Measurements from ENCODE around the gene POLG. TPM values are rescaled to one million over a fixed set of nuclear protein-coding genes. Genes with fewer than 3 reads are reported as not detected.
"Not testable (repeated sequence)": the region's sequence is repeated elsewhere in the genome, so short reads cannot be mapped to it uniquely, and the experiment has no call there.

The POLG gene
- total RNA-seq, 4 donors from 2014 or later: 61.1 to 110 (median 82.6) TPM

- no peak for DNase-seq (ENCODE audit: low spot score in 2 of 2)
- no peak overlapping the region for H3K4me3 ChIP-seq (ENCODE audit: low read depth, poor library complexity, severe bottlenecking)
- no peak for TF ChIP-seq CTCF (IDR thresholded peaks at IDR 0.05)
- TF ChIP-seq POLR2A (IDR thresholded peaks at IDR 0.05): no peak
- intact Hi-C loops (cut with DNase I; ENCODE audit: low total_unique reads): loop anchor here (10.0 kb wide), 1 partner anchor 77 kb away; no protein-coding TSS in a partner anchor
- 93 to 94% methylated on average over 2 of the region's 2 CpGs for WGBS, 2 donors
These were observed 42.6 kb downstream of the POLG start for GRCh38 chr15:89291934-89292438.

DNA sequence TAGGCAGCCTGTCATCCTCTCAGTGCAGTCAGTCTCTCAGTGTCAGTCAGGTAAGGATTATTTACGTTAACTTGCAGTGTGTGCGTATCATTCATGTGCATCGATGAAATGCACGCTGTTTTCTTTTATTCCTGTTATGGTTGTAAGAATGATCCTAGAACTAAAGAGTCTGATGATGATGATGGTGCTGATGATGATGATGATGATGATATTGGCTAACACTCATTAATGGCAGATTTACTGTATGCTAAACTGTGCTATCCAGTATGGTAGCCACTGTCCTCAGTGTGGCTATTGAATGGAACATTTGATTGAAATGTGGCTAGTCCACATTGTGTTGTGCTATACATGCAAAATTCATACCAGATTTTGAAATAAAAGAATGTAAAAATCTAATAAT, 51.4 kb downstream of the POLG start:
- no peak for DNase-seq (ENCODE audit: low spot score in 2 of 2)
- intact Hi-C loops (cut with DNase I; ENCODE audit: low total_unique reads): no loop called here
- H3K4me3 ChIP-seq (ENCODE audit: low read depth, poor library complexity, severe bottlenecking): no peak overlapping the region
- no peak for TF ChIP-seq CTCF (IDR thresholded peaks at IDR 0.05)
- TF ChIP-seq POLR2A (IDR thresholded peaks at IDR 0.05): no peak
- WGBS, 2 donors: 86 to 88% methylated on average over 4 of the region's 4 CpGs

DNA sequence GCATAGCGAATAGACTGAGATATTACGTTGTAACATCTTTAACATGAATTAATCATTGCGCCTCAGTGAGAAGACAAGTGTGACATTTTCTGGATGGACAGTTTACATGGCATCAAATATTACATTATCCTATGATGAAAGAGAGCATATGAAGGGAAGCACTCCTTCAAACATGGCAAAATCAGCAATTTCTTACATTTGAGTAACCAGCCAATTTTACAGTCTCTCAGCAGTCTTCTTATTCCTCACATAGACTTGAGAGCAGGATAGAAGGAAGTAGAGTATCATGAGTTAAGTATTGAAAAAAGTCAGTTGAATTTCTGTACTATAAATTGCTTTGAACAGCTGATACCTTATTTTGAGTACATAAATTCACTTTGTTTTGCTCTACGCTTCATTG, 52.0 kb downstream of the POLG start:
- H3K4me3 ChIP-seq (ENCODE audit: low read depth, poor library complexity, severe bottlenecking): no peak overlapping the region
- WGBS, 2 donors: 94 to 95% methylated on average over 4 of the region's 4 CpGs
- DNase-seq (ENCODE audit: low spot score in 2 of 2): no peak
- TF ChIP-seq CTCF (IDR thresholded peaks at IDR 0.05) (no peak), POLR2A (IDR thresholded peaks at IDR 0.05) (no peak)
- intact Hi-C loops (cut with DNase I; ENCODE audit: low total_unique reads): no loop called here

GRCh38 chr15:89278307-89278706, 56.3 kb downstream of the POLG start:
- 92 to 94% methylated on average over 1 of the region's 1 CpG for WGBS, 2 donors
- TF ChIP-seq POLR2A (IDR thresholded peaks at IDR 0.05): no peak
- H3K4me3 ChIP-seq (ENCODE audit: low read depth, poor library complexity, severe bottlenecking): no peak overlapping the region
- no peak for DNase-seq (ENCODE audit: low spot score in 2 of 2)
- intact Hi-C loops (cut with DNase I; ENCODE audit: low total_unique reads): no loop called here

- WGBS, 2 donors: 96% methylated on average over 4 of the region's 4 CpGs
- DNase-seq (ENCODE audit: low spot score in 2 of 2); intact Hi-C loops (cut with DNase I; ENCODE audit: low total_unique reads); H3K4me3 ChIP-seq (ENCODE audit: low read depth, poor library complexity, severe bottlenecking): not testable (repeated sequence)
These were observed 57.3 kb downstream of the POLG start for GRCh38 chr15:89277281-89277680.

Small RNAs within 50 kb of the gene (microRNA-seq; reads per million reads assigned to microRNA genes)
- 0 to 0.68 reads per million in 2 donors for gene MIR6766 (ENCODE audit: borderline number of aligned reads in 1 of 2, borderline replicate concordance in 2 of 2)
- gene MIR9-3 (ENCODE audit: borderline number of aligned reads in 1 of 2, borderline replicate concordance in 2 of 2): 0.57 to 0.68 reads per million in 2 donors

Other genes starting within 250 kb of the POLG start
- 10 to 100 TPM; 21.5 to 57.3 (median 38.5) TPM for gene ABHD2, start 246.4 kb downstream of the POLG start, total RNA-seq
- not detected for gene RLBP1, start 113.2 kb downstream of the POLG start, total RNA-seq
- gene FANCI, start 90.8 kb downstream of the POLG start, total RNA-seq: 10 to 100 TPM in 2 of 4 donors, 1 to 10 TPM in 2; 4.5 to 22.0 (median 8.5) TPM
- 10 to 100 TPM in 3 of 4 donors, 1 to 10 TPM in 1; 1.3 to 29.0 (median 23.7) TPM for gene RHCG, start 161.8 kb upstream of the POLG start, total RNA-seq
- 1 to 10 TPM in 1 of 4 donors, under 1 TPM in 3; 0.21 to 1.2 (median 0.55) TPM for gene TICRR, start 240.6 kb upstream of the POLG start, total RNA-seq

Data from lower leg skin (tissue), 4 donors.